SK-MEL-5 (cell line): Measurements from ENCODE around the gene CFAP157. TPM values are rescaled to one million over a fixed set of nuclear protein-coding genes. Genes with fewer than 3 reads are reported as not detected.

Experiments used
- total RNA-seq: library from RNA; depleted of rRNA; stranded (reverse); fragments of >200 nt; shearing (Covaris generic); gene quantifications from 2 replicates; pipeline ENCODE4 v1.2.3, GENCODE V29; 2014; rRNA removed

Gene CFAP157
- total RNA-seq, 1 experiment from 2014 or later, result 0.11 TPM

Other genes with a start within 250 kb of the CFAP157 start
- 41.3 and 41.5 TPM in 2 replicates for gene STXBP1, start 94.7 kb upstream of the CFAP157 start, total RNA-seq
- 26.9 and 35.5 TPM in 2 replicates for gene PTRH1, start 8.7 kb downstream of the CFAP157 start, total RNA-seq
- gene TTC16, start 9.1 kb downstream of the CFAP157 start, total RNA-seq, result 0.11 and 0.16 TPM in 2 replicates
- gene TOR2A, start 28.3 kb downstream of the CFAP157 start, total RNA-seq, result 9.0 and 10.5 TPM in 2 replicates
- gene SH2D3C, start 71.7 kb downstream of the CFAP157 start, total RNA-seq, result 0.08 and 0.11 TPM in 2 replicates
- gene CDK9, start 79.0 kb downstream of the CFAP157 start, total RNA-seq, result 22.1 and 32.7 TPM in 2 replicates
- gene FPGS, start 95.9 kb downstream of the CFAP157 start, total RNA-seq, result 41.4 and 45.2 TPM in 2 replicates
- gene ENG, start 147.7 kb downstream of the CFAP157 start, total RNA-seq, result 3.7 and 5.5 TPM in 2 replicates
- gene AK1, start 170.7 kb downstream of the CFAP157 start, total RNA-seq, result 50.6 and 53.0 TPM in 2 replicates
- gene ST6GALNAC6, start 192.6 kb downstream of the CFAP157 start, total RNA-seq, result 10.1 TPM in 2 replicates
- gene ST6GALNAC4, start 210.1 kb downstream of the CFAP157 start, total RNA-seq, result 5.2 and 7.4 TPM in 2 replicates
- 0.32 TPM in 1 of 2 replicates, not detected in the other for gene PIP5KL1, start 223.8 kb downstream of the CFAP157 start, total RNA-seq
- gene DPM2, start 230.9 kb downstream of the CFAP157 start, total RNA-seq, result 31.4 and 34.9 TPM in 2 replicates